ENCODE results near the gene C9orf72. TPM values are rescaled to one million over a fixed set of nuclear protein-coding genes. Genes with fewer than 3 reads are reported as not detected.
"Not testable (repeated sequence)": the region's sequence is repeated elsewhere in the genome, so short reads cannot be mapped to it uniquely, and the experiment has no call there.

C9orf72 gene
- polyA plus RNA-seq, 2 of the 4 experiments (the other 2 are of a cell fraction) = 4.0 to 16.4 TPM

GRCh38 chr9:27503623-27504022 lies 69.7 kb downstream of the C9orf72 start:
- ATAC-seq (peak in 1 of 2 experiments; percentile 33; a peak in 2 of 6 replicates), FAIRE-seq (no peak), DNase-seq (ENCODE audit: low read depth in 1 of 2, low spot score in 1 of 2) (no peak)
- no peaks in the 10 kb centered on the region for H3K9me3 ChIP-seq
- ChIA-PET POLR2A (no interaction called here), CTCF (no interaction called here)
- peaks cover 9% of the 10 kb centered on the region; the same call in 2 of the 3 replicates for H3K4me1 ChIP-seq
- no peak overlapping the region for H3K4me3 ChIP-seq
- no peak overlapping the region for H3K4me2 ChIP-seq
- peak overlapping the region in 1 of 2 experiments; percentile 34; a peak in 1 of 6 replicates for H3K27ac ChIP-seq
- 65% methylated on average over 4 of the region's 4 CpGs for whole genome bisulfite sequencing (ENCODE audit: missing lambda C conversion rate)
- no peak for TF ChIP-seq HDAC2 (IDR thresholded peaks at IDR 0.05)
- TF ChIP-seq RARB (CRISPR knock-in tag; IDR thresholded peaks at IDR 0.05) = no peak
- no peak for TF ChIP-seq FOSL2 (IDR thresholded peaks at IDR 0.05)
- TF ChIP-seq FOSL2 (CRISPR knock-in tag; IDR thresholded peaks at IDR 0.05) = no peak
- no peak for TF ChIP-seq CEBPB (IDR thresholded peaks at IDR 0.05)
- TF ChIP-seq USF2 (IDR thresholded peaks at IDR 0.05) = no peak
- TF ChIP-seq ZSCAN20 (CRISPR knock-in tag; IDR thresholded peaks at IDR 0.05) = no peak
- TF ChIP-seq CBX8 (IDR thresholded peaks at IDR 0.05) = no peak
- no peak for TF ChIP-seq HOXB5 (CRISPR knock-in tag; IDR thresholded peaks at IDR 0.05)
- TF ChIP-seq ATOH8 (CRISPR knock-in tag; IDR thresholded peaks at IDR 0.05; ENCODE audit: low read depth) = no peak
- no peak for TF ChIP-seq HOXB13 (CRISPR knock-in tag; IDR thresholded peaks at IDR 0.05; ENCODE audit: low read depth)
- no peak for TF ChIP-seq MYC (IDR thresholded peaks at IDR 0.05; ENCODE audit: borderline replicate concordance, low read length)
- no peak for TF ChIP-seq TP53 (CRISPR knock-in tag; IDR thresholded peaks at IDR 0.05)
- TF ChIP-seq PHF8 (IDR thresholded peaks at IDR 0.05; ENCODE audit: borderline replicate concordance, low read depth) = no peak
- no peak for TF ChIP-seq EHMT2 (IDR thresholded peaks at IDR 0.05; ENCODE audit: low read depth)
- TF ChIP-seq RCOR1 (IDR thresholded peaks at IDR 0.05; ENCODE audit: low read depth, low read length) = no peak
- no peak for TF ChIP-seq MAZ (IDR thresholded peaks at IDR 0.05; ENCODE audit: borderline replicate concordance, low read depth, low read length)
- TF ChIP-seq CBX2 (IDR thresholded peaks at IDR 0.05; ENCODE audit: borderline replicate concordance, low read depth) = no peak
- TF ChIP-seq JUNB (IDR thresholded peaks at IDR 0.05) = no peak
- no peak for TF ChIP-seq KDM1A (IDR thresholded peaks at IDR 0.05; ENCODE audit: low read depth)
- TF ChIP-seq ESRRA (IDR thresholded peaks at IDR 0.05; ENCODE audit: borderline replicate concordance, low read length) = no peak

GRCh38 chr9:27500902-27501301 lies 72.4 kb downstream of the C9orf72 start:
- H3K27ac ChIP-seq; DNase-seq (ENCODE audit: low read depth in 1 of 2, low spot score in 1 of 2); H3K4me3 ChIP-seq; POLR2A ChIA-PET; ATAC-seq; FAIRE-seq; H3K4me2 ChIP-seq; H3K9me3 ChIP-seq; H3K4me1 ChIP-seq; CTCF ChIA-PET: not testable (repeated sequence)
- 85% methylated on average over 3 of the region's 3 CpGs for WGBS (ENCODE audit: missing lambda C conversion rate)

- Histone ChIP-seq H3K27ac (peak overlapping the region; percentile 11 to 29; a peak in 3 of 6 replicates), H3K9me3 (no peaks in the 10 kb centered on the region), H3K4me3 (no peak overlapping the region), H3K4me2 (peak overlapping the region; percentile 60), H3K4me1 (peaks cover 9% of the 10 kb centered on the region; the same call in 2 of the 3 replicates)
- TF ChIP-seq PHF8 (IDR thresholded peaks at IDR 0.05; ENCODE audit: borderline replicate concordance, low read depth) = no peak
- no peak for TF ChIP-seq HES2 (IDR thresholded peaks at IDR 0.05)
- peak; percentile 35; the same call in 1 of the 2 replicates for TF ChIP-seq FOSL2 (IDR thresholded peaks at IDR 0.05)
- peak; percentile 74 for TF ChIP-seq FOSL2 (CRISPR knock-in tag; IDR thresholded peaks at IDR 0.05)
- TF ChIP-seq JUNB (IDR thresholded peaks at IDR 0.05) = 0 out of 2 replicates have a peak, but pooled peaks have one; percentile 33
- FAIRE-seq = peak; percentile 88
- WGBS (ENCODE audit: missing lambda C conversion rate) = 2% methylated on average over 2 of the region's 2 CpGs
- ChIA-PET CTCF (no interaction called here), POLR2A (interaction anchor here (1.2 kb wide), 1 partner anchor 17 kb away, joined by 4 read pairs; no protein-coding TSS in a partner anchor)
- ATAC-seq = peak in 1 of 2 experiments; percentile 54; a peak in 2 of 6 replicates
- peak; percentile 11 to 47 for DNase-seq (ENCODE audit: low read depth in 1 of 2, low spot score in 1 of 2)
Observed at GRCh38 chr9:27499451-27499850, 73.8 kb downstream of the C9orf72 start.

Data from A549 (cell line).